HepG2 (cell line): ENCODE measurements around the gene GRIK1.

Source experiments
- ERF ChIP-seq: IDR thresholded peaks from 2 replicates; pipeline ENCODE4 v1.6.1; 2018; ENCODE audit warnings: missing biosample characterization, missing genetic modification reagents
- HMGXB4 ChIP-seq, 2 experiments: sonication (generic) in 1 of 2; formaldehyde crosslinking in 1 of 2; IDR thresholded peaks; 2 replicates each; pipeline versions ENCODE4 v1.4.0 to v1.6.1; 2018 to 2020; ENCODE audit warnings: missing genetic modification reagents in 2 of 2, borderline replicate concordance in 1 of 2, low read depth in 1 of 2, mild to moderate bottlenecking in 1 of 2, missing biosample characterization in 1 of 2
- JUNB ChIP-seq: sonication (generic); formaldehyde crosslinking; IDR thresholded peaks from 2 replicates; pipeline ENCODE4 v1.8.0; 2022; ENCODE audit warnings: missing genetic modification reagents, mild to moderate bottlenecking, borderline replicate concordance
- KIAA2018 ChIP-seq: sonication (generic); formaldehyde crosslinking; IDR thresholded peaks from 2 replicates; pipeline ENCODE4 v1.5.0; 2020; ENCODE audit warnings: mild to moderate bottlenecking, missing genetic modification reagents, borderline replicate concordance
- MAFF ChIP-seq: IDR thresholded peaks from 2 replicates; pipeline ENCODE4 v1.6.1; 2011; ENCODE audit warnings: low read depth, low read length, improper control_type of control experiment
- NBN ChIP-seq: fragments of 450-650 bp; conservative IDR thresholded peaks from 2 replicates; pipeline ENCODE4 v1.6.1; 2017
- SIN3A ChIP-seq: IDR thresholded peaks from 2 replicates; pipeline ENCODE4 v1.6.1; 2011; ENCODE audit warnings: low read depth, mild to moderate bottlenecking, control low read depth, low read length, borderline replicate concordance
- SMC3 ChIP-seq: IDR thresholded peaks from 2 replicates; pipeline ENCODE4 v1.6.1; 2011; ENCODE audit warnings: low read length, improper control_type of control experiment
- ZNF350 ChIP-seq: sonication (generic); formaldehyde crosslinking; IDR thresholded peaks from 2 replicates; pipeline ENCODE4 v1.4.0; 2020; ENCODE audit warnings: mild to moderate bottlenecking, low read depth, missing genetic modification reagents, borderline replicate concordance
- ZNF710 ChIP-seq: sonication (generic); formaldehyde crosslinking; IDR thresholded peaks from 2 replicates; pipeline ENCODE4 v1.5.0; 2020; ENCODE audit warnings: mild to moderate bottlenecking, missing genetic modification reagents, borderline replicate concordance
- ZNF878 ChIP-seq: sonication (generic); formaldehyde crosslinking; IDR thresholded peaks from 2 replicates; pipeline ENCODE4 v1.8.1; 2023; ENCODE audit warnings: mild to moderate bottlenecking, missing genetic modification reagents, moderate library complexity

GRCh38 chr21:29718081-29718815 is 221.5 kb downstream of the GRIK1 start:
- TF ChIP-seq SMC3 (no peak), MAFF (no peak), KIAA2018 (CRISPR knock-in tag) (no peak), ERF (no peak), ZNF710 (CRISPR knock-in tag) (no peak), ZNF878 (CRISPR knock-in tag) (no peak), NBN (no peak), JUNB (no peak), SIN3A (no peak), ZNF350 (CRISPR knock-in tag) (no peak), HMGXB4 (CRISPR knock-in tag; IDR thresholded peaks at IDR 0.05; ENCODE audit: borderline replicate concordance in 1 of 2, low read depth in 1 of 2) (no peak)
